ENCODE data around the gene OXSM.

DNA sequence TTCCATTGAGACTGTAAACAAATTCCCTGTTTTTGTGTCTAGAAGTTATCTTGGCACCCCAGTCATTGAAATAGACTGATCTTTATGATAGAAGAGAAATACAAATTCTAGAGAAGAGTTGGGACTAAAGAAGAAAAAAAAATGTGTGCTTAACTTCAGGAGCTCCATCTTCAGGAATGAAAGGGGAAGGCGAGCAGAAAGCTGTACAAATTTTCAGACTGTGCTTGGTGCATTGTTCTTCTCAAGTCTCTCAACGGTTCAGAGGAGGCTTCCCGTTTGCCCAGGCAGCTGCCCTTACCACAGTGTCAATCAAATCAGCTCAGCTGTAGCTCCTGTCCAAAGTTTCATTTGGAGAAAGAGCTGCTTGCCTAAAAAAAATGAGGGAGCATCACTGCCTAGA is 41.7 kb downstream of the OXSM start:
- TF ChIP-seq POLR2AphosphoS5 (IDR thresholded peaks at IDR 0.05) (no peak), EP300 (IDR thresholded peaks at IDR 0.05) (no peak)
- TF ChIP-seq, protein P1, sequence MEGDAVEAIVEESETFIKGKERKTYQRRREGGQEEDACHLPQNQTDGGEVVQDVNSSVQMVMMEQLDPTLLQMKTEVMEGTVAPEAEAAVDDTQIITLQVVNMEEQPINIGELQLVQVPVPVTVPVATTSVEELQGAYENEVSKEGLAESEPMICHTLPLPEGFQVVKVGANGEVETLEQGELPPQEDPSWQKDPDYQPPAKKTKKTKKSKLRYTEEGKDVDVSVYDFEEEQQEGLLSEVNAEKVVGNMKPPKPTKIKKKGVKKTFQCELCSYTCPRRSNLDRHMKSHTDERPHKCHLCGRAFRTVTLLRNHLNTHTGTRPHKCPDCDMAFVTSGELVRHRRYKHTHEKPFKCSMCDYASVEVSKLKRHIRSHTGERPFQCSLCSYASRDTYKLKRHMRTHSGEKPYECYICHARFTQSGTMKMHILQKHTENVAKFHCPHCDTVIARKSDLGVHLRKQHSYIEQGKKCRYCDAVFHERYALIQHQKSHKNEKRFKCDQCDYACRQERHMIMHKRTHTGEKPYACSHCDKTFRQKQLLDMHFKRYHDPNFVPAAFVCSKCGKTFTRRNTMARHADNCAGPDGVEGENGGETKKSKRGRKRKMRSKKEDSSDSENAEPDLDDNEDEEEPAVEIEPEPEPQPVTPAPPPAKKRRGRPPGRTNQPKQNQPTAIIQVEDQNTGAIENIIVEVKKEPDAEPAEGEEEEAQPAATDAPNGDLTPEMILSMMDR (IDR thresholded peaks at IDR 0.05), result no peak

Data from suprapubic skin (tissue), 4 donors.